Keratinocyte (primary cell): ENCODE measurements around the gene CTF1. TPM values are rescaled to one million over a fixed set of nuclear protein-coding genes. Genes with fewer than 3 reads are reported as not detected.
"Not testable (repeated sequence)": the region's sequence is repeated elsewhere in the genome, so short reads cannot be mapped to it uniquely, and the experiment has no call there.

Source experiments
- DNase-seq: peaks from one replicate; pipeline ENCODE4 v3.0.0-alpha.2; 2011; ENCODE audit warnings: low read depth, missing footprints, low spot score
- FAIRE-seq: peaks from 2 replicates; lab custom pipeline; 2011; peaks lifted over from hg19 to GRCh38; lab: Jason Lieb, UNC
- H2AFZ ChIP-seq: 2 replicates; pipeline ENCODE4 v1.6.0; 2012; ENCODE audit warnings: low read length, control low read depth, inconsistent platforms; ENCODE audit not compliant: control insufficient read depth
- H3K27ac ChIP-seq: 2 replicates; pipeline ENCODE4 v1.5.1; 2011; ENCODE audit warnings: low read length; ENCODE audit not compliant: control insufficient read depth, insufficient read depth
- H3K27me3 ChIP-seq: 3 replicates; pipeline ENCODE4 v1.6.0; 2011; ENCODE audit warnings: low read length; ENCODE audit not compliant: control insufficient read depth, insufficient read depth; ENCODE audit errors: extremely low read depth
- H3K36me3 ChIP-seq, 2 experiments: 2 replicates in 1 of 2; 3 replicates in 1 of 2; pipeline ENCODE4 v1.5.1; 2011; ENCODE audit warnings: low read length in 2 of 2, mild to moderate bottlenecking in 1 of 2; ENCODE audit not compliant: control insufficient read depth in 2 of 2, insufficient read depth in 2 of 2; ENCODE audit errors: extremely low read depth in 1 of 2
- H3K4me1 ChIP-seq: 3 replicates; pipeline ENCODE4 v1.5.1; 2011; ENCODE audit warnings: low read length; ENCODE audit not compliant: control insufficient read depth, insufficient read depth; ENCODE audit errors: extremely low read depth
- H3K4me2 ChIP-seq: 3 replicates; pipeline ENCODE4 v1.6.0; 2011; ENCODE audit warnings: low read depth, low read length; ENCODE audit not compliant: control insufficient read depth, insufficient read depth; ENCODE audit errors: extremely low read depth
- H3K4me3 ChIP-seq, 3 experiments: fragments of 200-600 bp in 1 of 3; sonication (generic) in 1 of 3; 2 replicates in 2 of 3; 3 replicates in 1 of 3; pipeline ENCODE4 v1.5.1; 2011 to 2016; ENCODE audit warnings: low read length in 3 of 3, mild to moderate bottlenecking in 3 of 3, control low read depth in 2 of 3, inconsistent platforms in 1 of 3, low read depth in 1 of 3, mixed read lengths in 1 of 3, mixed run types in 1 of 3, moderate library complexity in 1 of 3; ENCODE audit not compliant: control insufficient read depth in 2 of 3, insufficient read depth in 2 of 3; ENCODE audit errors: extremely low read depth in 1 of 3
- H3K79me2 ChIP-seq: 2 replicates; pipeline ENCODE4 v1.6.0; 2012; ENCODE audit warnings: low read length; ENCODE audit not compliant: control insufficient read depth, insufficient read depth
- H3K9ac ChIP-seq: 3 replicates; pipeline ENCODE4 v1.6.0; 2011; ENCODE audit warnings: low read length; ENCODE audit not compliant: control insufficient read depth, insufficient read depth; ENCODE audit errors: extremely low read depth
- H3K9me1 ChIP-seq: 3 replicates; pipeline ENCODE4 v1.6.0; 2011; ENCODE audit warnings: low read length; ENCODE audit not compliant: control insufficient read depth, insufficient read depth; ENCODE audit errors: extremely low read depth
- H3K9me3 ChIP-seq: 2 replicates; pipeline ENCODE4 v1.5.1; 2012; ENCODE audit warnings: low read depth, low read length; ENCODE audit not compliant: control insufficient read depth
- H4K20me1 ChIP-seq: 3 replicates; pipeline ENCODE4 v1.6.0; 2011; ENCODE audit warnings: low read length; ENCODE audit not compliant: control insufficient read depth, insufficient read depth; ENCODE audit errors: extremely low read depth
- EZH2 ChIP-seq: IDR thresholded peaks from one replicate; pipeline ENCODE4 v1.6.1; 2012; ENCODE audit warnings: inconsistent platforms, mild to moderate bottlenecking, low read length, moderate library complexity
- dilution Hi-C: fragments of 300-500 bp; cut with MboI; formaldehyde crosslinking; loops from one replicate; pipeline ENCODE4 v1.7.0; 2020; ENCODE audit warnings: low sequenced_read_pairs; ENCODE audit not compliant: extremely low pct_ligation_motif_present
- polyA plus RNA-seq, 5 experiments: library from polyadenylated mRNA; depleted of rRNA in 3 of 5; stranded (reverse) in 3 of 5; stranded (forward) in 1 of 5; unstranded in 1 of 5; fragments of >200 nt; gene quantifications; 1 replicate in 1 of 5; 2 replicates in 3 of 5; 3 replicates in 1 of 5; pipeline versions ENCODE4 v1.2.1 to v1.2.3, GENCODE V29; 2011 to 2012; ENCODE audit warnings: missing spikeins in 2 of 5, low read depth in 1 of 5, low replicate concordance in 1 of 5
- TF ChIP-seq, protein P1 (sequence below), 3 experiments: IDR thresholded peaks in 1 of 3; conservative IDR thresholded peaks in 1 of 3; optimal IDR thresholded peaks in 1 of 3; 2 replicates in 2 of 3; 3 replicates in 1 of 3; pipeline versions ENCODE3 to v1.5.1; 2011; ENCODE audit warnings: low read length in 3 of 3, mild to moderate bottlenecking in 3 of 3, moderate library complexity in 2 of 3, control low read depth in 1 of 3, inconsistent platforms in 1 of 3; ENCODE audit not compliant: insufficient read depth in 2 of 3; ENCODE audit errors: extremely low read depth in 1 of 3

Gene CTF1
- polyA plus RNA-seq, 1 donor (not counting 4 experiments of a cell fraction or from before 2014, with no cell fraction given): 2.1 TPM

DNA sequence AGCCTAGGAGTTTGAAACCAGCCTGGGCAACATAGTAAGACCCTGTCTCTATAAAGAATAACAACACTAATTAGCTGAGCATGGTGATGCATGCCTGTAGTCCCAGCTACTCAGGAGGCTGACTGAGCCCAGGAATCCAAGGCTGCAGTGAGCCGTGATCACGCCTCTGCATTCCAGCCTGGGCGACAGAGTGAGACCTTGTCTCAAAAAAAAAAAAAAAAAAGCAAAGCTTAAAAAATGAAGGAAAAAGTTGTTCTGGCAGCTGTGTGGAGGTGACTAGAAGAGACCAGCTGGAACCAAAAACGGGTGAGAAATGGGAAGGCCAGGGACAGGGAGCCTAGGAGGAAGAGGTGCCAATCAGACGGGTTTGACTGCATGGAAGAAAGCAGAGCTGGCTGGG is 6.7 kb upstream of the CTF1 start:
- FAIRE-seq (no peak), DNase-seq (no peak)
- dilution Hi-C loops: loop anchor here (25.0 kb wide), 1 partner anchor 102 kb away; the partner anchor contains the start of gene ZNF629
- H3K4me3 ChIP-seq: no peak overlapping the region
- H4K20me1 ChIP-seq: no peaks in the 10 kb centered on the region
- H3K4me2 ChIP-seq: no peak overlapping the region
- no peaks in the 10 kb centered on the region for H3K9me3 ChIP-seq
- H3K4me1 ChIP-seq: peaks cover 15% of the 10 kb centered on the region
- H3K36me3 ChIP-seq: peaks cover 10 to 11% of the 10 kb centered on the region in 2 experiments
- H3K9ac ChIP-seq: no peak overlapping the region
- no peak overlapping the region for H2AFZ ChIP-seq
- no peak for TF ChIP-seq EZH2
- TF ChIP-seq, protein P1, sequence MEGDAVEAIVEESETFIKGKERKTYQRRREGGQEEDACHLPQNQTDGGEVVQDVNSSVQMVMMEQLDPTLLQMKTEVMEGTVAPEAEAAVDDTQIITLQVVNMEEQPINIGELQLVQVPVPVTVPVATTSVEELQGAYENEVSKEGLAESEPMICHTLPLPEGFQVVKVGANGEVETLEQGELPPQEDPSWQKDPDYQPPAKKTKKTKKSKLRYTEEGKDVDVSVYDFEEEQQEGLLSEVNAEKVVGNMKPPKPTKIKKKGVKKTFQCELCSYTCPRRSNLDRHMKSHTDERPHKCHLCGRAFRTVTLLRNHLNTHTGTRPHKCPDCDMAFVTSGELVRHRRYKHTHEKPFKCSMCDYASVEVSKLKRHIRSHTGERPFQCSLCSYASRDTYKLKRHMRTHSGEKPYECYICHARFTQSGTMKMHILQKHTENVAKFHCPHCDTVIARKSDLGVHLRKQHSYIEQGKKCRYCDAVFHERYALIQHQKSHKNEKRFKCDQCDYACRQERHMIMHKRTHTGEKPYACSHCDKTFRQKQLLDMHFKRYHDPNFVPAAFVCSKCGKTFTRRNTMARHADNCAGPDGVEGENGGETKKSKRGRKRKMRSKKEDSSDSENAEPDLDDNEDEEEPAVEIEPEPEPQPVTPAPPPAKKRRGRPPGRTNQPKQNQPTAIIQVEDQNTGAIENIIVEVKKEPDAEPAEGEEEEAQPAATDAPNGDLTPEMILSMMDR (optimal IDR thresholded peaks at IDR 0.05 in 1 of 3, IDR thresholded peaks at IDR 0.05 in 1 of 3, conservative IDR thresholded peaks at IDR 0.05 in 1 of 3; ENCODE audit: extremely low read depth in 1 of 3, insufficient read depth in 2 of 3, low read length in 3 of 3): no peak
- H3K27me3 ChIP-seq: no peaks in the 10 kb centered on the region
- no peaks in the 10 kb centered on the region for H3K9me1 ChIP-seq
- H3K79me2 ChIP-seq: peaks cover 10% of the 10 kb centered on the region
- H3K27ac ChIP-seq: no peak overlapping the region

- H3K27ac ChIP-seq, H3K9me3 ChIP-seq, H3K27me3 ChIP-seq, H3K4me2 ChIP-seq, H2AFZ ChIP-seq, H3K9me1 ChIP-seq, FAIRE-seq, H4K20me1 ChIP-seq, H3K4me3 ChIP-seq, H3K9ac ChIP-seq, DNase-seq: not testable (repeated sequence)
- Histone ChIP-seq H3K36me3 (peaks cover 10 to 11% of the 10 kb centered on the region in 2 experiments), H3K4me1 (peaks cover 30% of the 10 kb centered on the region), H3K79me2 (peaks cover 10% of the 10 kb centered on the region)
- dilution Hi-C loops: loop anchor here (25.0 kb wide), 1 partner anchor 104 kb away; the partner anchor contains the start of gene ZNF629
These were observed 5.2 kb upstream of the CTF1 start for GRCh38 chr16:30891043-30891823.
